Endothelial cell of umbilical vein (primary cell): ENCODE results near the gene PTOV1. TPM values are rescaled to one million over a fixed set of nuclear protein-coding genes. Genes with fewer than 3 reads are reported as not detected.
A peak's percentile ranks its signal among the peaks of the same experiment; 100 is the strongest.

Experiments
- BruUV-seq: library from RNA; stranded (reverse); fragments of 400-500 nt; replicated peaks from 2 replicates; lab custom pipeline; 2021; lab: Mats Ljungman, UMichigan
- CTCF ChIA-PET: fragments of 300-600, 350-600 bp; sonication (Branson Sonifier 250); formaldehyde crosslinking; loops from one replicate; lab custom pipeline; 2021; ENCODE audit warnings: antibody characterized with exemption, inconsistent platforms; lab: Charles Lee
- POLR2A ChIA-PET: fragments of 300-600, 350-600 bp; sonication (Branson Sonifier 250); formaldehyde crosslinking; loops from one replicate; lab custom pipeline; 2021; ENCODE audit warnings: antibody characterized with exemption, inconsistent platforms; lab: Charles Lee
- DNase-seq: peaks from one replicate; pipeline ENCODE4 v3.0.0-alpha.2; 2011; ENCODE audit warnings: low read depth, low spot score
- FAIRE-seq: peaks from 2 replicates; lab custom pipeline; 2011; peaks lifted over from hg19 to GRCh38; lab: Jason Lieb, UNC
- H2AFZ ChIP-seq: 2 replicates; pipeline ENCODE4 v1.6.0; 2012; ENCODE audit warnings: low read depth, low read length, control low read depth, inconsistent platforms
- H3K27ac ChIP-seq: 2 replicates; pipeline ENCODE4 v1.5.1; 2011; ENCODE audit warnings: low read depth, mild to moderate bottlenecking, control low read depth, low read length, moderate library complexity; ENCODE audit not compliant: insufficient read depth
- H3K27me3 ChIP-seq, 2 experiments: 2 replicates each; pipeline versions ENCODE4 v1.6.0 to v1.6.1; 2011; ENCODE audit warnings: low read length in 2 of 2, mixed read lengths in 1 of 2; ENCODE audit not compliant: control insufficient read depth in 2 of 2, insufficient read depth in 2 of 2
- H3K36me3 ChIP-seq, 2 experiments: 2 replicates in 1 of 2; 3 replicates in 1 of 2; pipeline ENCODE4 v1.5.1; 2011; ENCODE audit warnings: low read length in 2 of 2, mild to moderate bottlenecking in 1 of 2, moderate library complexity in 1 of 2; ENCODE audit not compliant: control insufficient read depth in 2 of 2, insufficient read depth in 2 of 2; ENCODE audit errors: extremely low read depth in 1 of 2
- H3K4me1 ChIP-seq: 3 replicates; pipeline ENCODE4 v1.5.1; 2011; ENCODE audit warnings: mild to moderate bottlenecking, low read length; ENCODE audit not compliant: control insufficient read depth, insufficient read depth; ENCODE audit errors: extremely low read depth
- H3K4me2 ChIP-seq: 2 replicates; pipeline ENCODE4 v1.6.1; 2011; ENCODE audit warnings: low read length, control low read depth, mixed read lengths; ENCODE audit not compliant: insufficient read depth
- H3K4me3 ChIP-seq, 3 experiments: fragments of 200-600 bp in 1 of 3; sonication (generic), shearing (Covaris generic) in 1 of 3; replicated peaks in 1 of 3; 2 replicates each; pipeline ENCODE4 v1.5.1; 2011 to 2016; ENCODE audit warnings: control low read depth in 3 of 3, low read length in 3 of 3, mild to moderate bottlenecking in 2 of 3, inconsistent platforms in 1 of 3, low read depth in 1 of 3, moderate library complexity in 1 of 3; ENCODE audit not compliant: insufficient read depth in 1 of 3
- H3K79me2 ChIP-seq: 2 replicates; pipeline ENCODE4 v1.6.0; 2012; ENCODE audit warnings: low read length, inconsistent platforms; ENCODE audit not compliant: control insufficient read depth, insufficient read depth
- H3K9ac ChIP-seq: replicated peaks from 2 replicates; pipeline ENCODE3; 2011; ENCODE audit warnings: low read length, control low read depth; ENCODE audit not compliant: insufficient read depth; ENCODE audit errors: extremely low read depth
- H3K9me1 ChIP-seq: replicated peaks from 3 replicates; pipeline ENCODE4 v1.6.0; 2011; ENCODE audit warnings: mild to moderate bottlenecking, low read length; ENCODE audit not compliant: control insufficient read depth, insufficient read depth; ENCODE audit errors: extremely low read depth
- H3K9me3 ChIP-seq: replicated peaks from 2 replicates; pipeline ENCODE4 v1.5.1; 2012; ENCODE audit warnings: low read length, inconsistent platforms; ENCODE audit not compliant: control insufficient read depth, insufficient read depth
- H4K20me1 ChIP-seq: replicated peaks from 2 replicates; pipeline ENCODE3; 2011; ENCODE audit warnings: mild to moderate bottlenecking, low read length; ENCODE audit not compliant: control insufficient read depth, insufficient read depth; ENCODE audit errors: extremely low read depth
- EZH2 ChIP-seq: IDR thresholded peaks from 2 replicates; pipeline ENCODE4 v1.6.1; 2012; ENCODE audit warnings: borderline replicate concordance, low read depth, mild to moderate bottlenecking, moderate library complexity, low read length, inconsistent platforms; ENCODE audit not compliant: severe bottlenecking
- FOS ChIP-seq: IDR thresholded peaks from 2 replicates; pipeline ENCODE4 v1.6.1; 2011; ENCODE audit warnings: mild to moderate bottlenecking, low read length, moderate library complexity, borderline replicate concordance; ENCODE audit not compliant: insufficient read depth
- GATA2 ChIP-seq: IDR thresholded peaks from 2 replicates; pipeline ENCODE4 v1.7.0; 2011; ENCODE audit warnings: low read depth, mild to moderate bottlenecking, moderate library complexity, mixed read lengths, low read length; ENCODE audit not compliant: insufficient read length, insufficient read depth
- JUN ChIP-seq: IDR thresholded peaks from 2 replicates; pipeline ENCODE4 v1.6.1; 2011; ENCODE audit warnings: borderline replicate concordance, low read depth; ENCODE audit not compliant: insufficient read length, insufficient read depth
- MAX ChIP-seq: IDR thresholded peaks from 2 replicates; pipeline ENCODE4 v1.6.1; 2011; ENCODE audit not compliant: insufficient read depth, insufficient read length
- MYC ChIP-seq: IDR thresholded peaks from one replicate; pipeline ENCODE4 v1.6.1; 2011; ENCODE audit warnings: mild to moderate bottlenecking, low read depth, low read length
- POLR2A ChIP-seq: IDR thresholded peaks from 2 replicates; pipeline ENCODE4 v1.6.1; 2012; ENCODE audit warnings: low read depth, mild to moderate bottlenecking, control low read depth, low read length
- POLR2AphosphoS5 ChIP-seq: IDR thresholded peaks from 2 replicates; pipeline ENCODE4 v1.6.1; 2012; ENCODE audit warnings: low read depth, mild to moderate bottlenecking, control low read depth, low read length, moderate library complexity; ENCODE audit not compliant: insufficient read depth
- dilution Hi-C: fragments of 300-500 bp; cut with MboI; formaldehyde crosslinking; loops from one replicate; pipeline ENCODE4 v1.15.0; 2019; ENCODE audit warnings: low sequenced_read_pairs; ENCODE audit not compliant: extremely low pct_ligation_motif_present
- intact Hi-C: fragments of 100-400 bp; cut with micrococcal nuclease; formaldehyde crosslinking; loops from one replicate; pipeline ENCODE4 v1.10.0; 2022
- polyA plus RNA-seq, 4 experiments: library from polyadenylated mRNA; depleted of rRNA in 3 of 4; stranded (reverse) in 3 of 4; unstranded in 1 of 4; fragments of >200 nt; gene quantifications; 2 replicates each; pipeline versions ENCODE4 v1.2.1 to v1.2.3, GENCODE V29; 2011 to 2012; ENCODE audit warnings: missing spikeins in 1 of 4
- total RNA-seq: library from RNA; stranded (reverse); gene quantifications from 2 replicates; pipeline ENCODE4 v1.2.3, GENCODE V29; 2021
- TF ChIP-seq, protein P1 (sequence below), 2 donors: IDR thresholded peaks; 1 replicate in 1 of 2; 2 replicates in 1 of 2; pipeline ENCODE4 v1.5.1; 2011; ENCODE audit warnings: low read length in 2 of 2, mild to moderate bottlenecking in 2 of 2, moderate library complexity in 2 of 2, control low read depth in 1 of 2, inconsistent platforms in 1 of 2, low read depth in 1 of 2; ENCODE audit not compliant: insufficient read depth in 1 of 2; ENCODE audit errors: extremely low read depth in 1 of 2

Gene PTOV1
- total and polyA plus RNA-seq, 2 donors (not counting 3 experiments of a cell fraction or from before 2014, with no cell fraction given), result 116 to 184 TPM

- Histone ChIP-seq H3K27ac (no peak overlapping the region), H2AFZ (no peak overlapping the region), H3K9ac (no peak overlapping the region), H3K79me2 (peaks cover 18% of the 10 kb centered on the region), H3K36me3 (peaks cover 0 to 9% of the 10 kb centered on the region in 2 experiments), H3K4me1 (peaks cover 19% of the 10 kb centered on the region), H3K27me3 (no peaks in the 10 kb centered on the region), H3K4me2 (no peak overlapping the region), H4K20me1 (no peaks in the 10 kb centered on the region), H3K9me3 (no peaks in the 10 kb centered on the region), H3K4me3 (no peak overlapping the region), H3K9me1 (no peaks in the 10 kb centered on the region)
- dilution Hi-C loops, result no loop called here
- intact Hi-C loops, result loop anchor here (5.0 kb wide), 1 partner anchor 422 kb away; the partner anchor contains the start of genes ALDH16A1 and PIH1D1
- DNase-seq (no peak), FAIRE-seq (no peak)
- ChIA-PET POLR2A (no interaction called here), CTCF (no interaction called here)
- no TSS peak for BruUV-seq
- TF ChIP-seq POLR2A (no peak), EZH2 (no peak), GATA2 (no peak), FOS (no peak), MYC (no peak)
Measured at GRCh38 chr19:49874503-49875157, 23.7 kb downstream of the PTOV1 start.

- BruUV-seq, result no TSS peak
- ChIA-PET CTCF (no interaction called here), POLR2A (no interaction called here)
- H2AFZ ChIP-seq, result no peak overlapping the region
- peak overlapping the region; percentile 81 for H3K4me2 ChIP-seq
- H3K27me3 ChIP-seq, result no peaks in the 10 kb centered on the region
- FAIRE-seq (no peak), DNase-seq (no peak)
- H4K20me1 ChIP-seq, result no peaks in the 10 kb centered on the region
- H3K36me3 ChIP-seq, result peaks cover 0 to 11% of the 10 kb centered on the region in 2 experiments
- H3K9me1 ChIP-seq, result no peaks in the 10 kb centered on the region
- H3K4me3 ChIP-seq, result peak overlapping the region in 2 of 3 experiments; percentile 70 to 81
- dilution Hi-C loops (no loop called here), intact Hi-C loops (loop anchor here (5.0 kb wide), 1 partner anchor 423 kb away; the partner anchor contains the start of genes ALDH16A1 and PIH1D1)
- no peak overlapping the region for H3K27ac ChIP-seq
- H3K79me2 ChIP-seq, result peaks cover 18% of the 10 kb centered on the region
- TF ChIP-seq GATA2 (no peak), MAX (no peak), FOS (no peak), EZH2 (no peak), MYC (no peak), POLR2AphosphoS5 (no peak), JUN (no peak), POLR2A (no peak)
- TF ChIP-seq, protein P1, sequence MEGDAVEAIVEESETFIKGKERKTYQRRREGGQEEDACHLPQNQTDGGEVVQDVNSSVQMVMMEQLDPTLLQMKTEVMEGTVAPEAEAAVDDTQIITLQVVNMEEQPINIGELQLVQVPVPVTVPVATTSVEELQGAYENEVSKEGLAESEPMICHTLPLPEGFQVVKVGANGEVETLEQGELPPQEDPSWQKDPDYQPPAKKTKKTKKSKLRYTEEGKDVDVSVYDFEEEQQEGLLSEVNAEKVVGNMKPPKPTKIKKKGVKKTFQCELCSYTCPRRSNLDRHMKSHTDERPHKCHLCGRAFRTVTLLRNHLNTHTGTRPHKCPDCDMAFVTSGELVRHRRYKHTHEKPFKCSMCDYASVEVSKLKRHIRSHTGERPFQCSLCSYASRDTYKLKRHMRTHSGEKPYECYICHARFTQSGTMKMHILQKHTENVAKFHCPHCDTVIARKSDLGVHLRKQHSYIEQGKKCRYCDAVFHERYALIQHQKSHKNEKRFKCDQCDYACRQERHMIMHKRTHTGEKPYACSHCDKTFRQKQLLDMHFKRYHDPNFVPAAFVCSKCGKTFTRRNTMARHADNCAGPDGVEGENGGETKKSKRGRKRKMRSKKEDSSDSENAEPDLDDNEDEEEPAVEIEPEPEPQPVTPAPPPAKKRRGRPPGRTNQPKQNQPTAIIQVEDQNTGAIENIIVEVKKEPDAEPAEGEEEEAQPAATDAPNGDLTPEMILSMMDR (IDR thresholded peaks at IDR 0.05; ENCODE audit: extremely low read depth in 1 of 2, insufficient read depth in 1 of 2, low read depth in 1 of 2, low read length in 2 of 2), result no peak
- H3K4me1 ChIP-seq, result peaks cover 16% of the 10 kb centered on the region
- H3K9ac ChIP-seq, result peak overlapping the region; percentile 91
- H3K9me3 ChIP-seq, result no peaks in the 10 kb centered on the region
Measured at GRCh38 chr19:49875177-49875576, 24.2 kb downstream of the PTOV1 start.
